ENCODE measurements around the gene OVCA2. TPM values are rescaled to one million over a fixed set of nuclear protein-coding genes. Genes with fewer than 3 reads are reported as not detected.

Gene OVCA2
- total RNA-seq, 1 experiment from 2014 or later, result 27.3 TPM

- Histone ChIP-seq H3K9me2 (ENCODE audit: insufficient read depth) (no peaks in the 10 kb centered on the region), H2AFZ (ENCODE audit: low read depth, low read length, poor library complexity, severe bottlenecking) (no peak overlapping the region), H3K4me3 (replicated peaks in 1 of 2; ENCODE audit: low read depth in 1 of 2, low read length in 2 of 2) (no peak overlapping the region), H3K79me2 (ENCODE audit: insufficient read depth, low read length) (no peaks in the 10 kb centered on the region), H3K4me2 (ENCODE audit: low read length) (no peak overlapping the region), H4K20me1 (ENCODE audit: insufficient read depth) (no peaks in the 10 kb centered on the region), H3K4me1 (ENCODE audit: control insufficient read depth in 1 of 2, insufficient read depth in 2 of 2, low read length in 2 of 2) (peaks cover 8 to 11% of the 10 kb centered on the region in 2 experiments; a peak in 3 of 4 replicates), H3K9me3 (ENCODE audit: control insufficient read depth in 1 of 2, insufficient read depth in 1 of 2, low read depth in 1 of 2, low read length in 2 of 2) (no peaks in the 10 kb centered on the region; a peak in 1 of 4 replicates), H3K9ac (ENCODE audit: low read length) (no peak overlapping the region), H3K27ac (ENCODE audit: low read depth, low read length) (no peak overlapping the region), H3K27me3 (ENCODE audit: insufficient read depth, low read length) (no peaks in the 10 kb centered on the region), H3K36me3 (ENCODE audit: control insufficient read depth in 1 of 2, insufficient read depth in 2 of 2, low read length in 2 of 2) (no peaks in the 10 kb centered on the region)
- DNase-seq (ENCODE audit: low read depth, low spot score), result no peak
- no peak for TF ChIP-seq SRF (IDR thresholded peaks at IDR 0.05; ENCODE audit: low read depth)
- no peak for TF ChIP-seq TCF7L2 (IDR thresholded peaks at IDR 0.05; ENCODE audit: borderline replicate concordance, extremely low read depth, insufficient read depth, insufficient read length)
- TF ChIP-seq CBX3 (IDR thresholded peaks at IDR 0.05; ENCODE audit: low read depth), result no peak
- no peak for TF ChIP-seq EZH2 (IDR thresholded peaks at IDR 0.05)
- no peak for TF ChIP-seq SIN3A (IDR thresholded peaks at IDR 0.05; ENCODE audit: low read depth)
- TF ChIP-seq SP1 (IDR thresholded peaks at IDR 0.05; ENCODE audit: low read depth), result no peak
- TF ChIP-seq EZH2phosphoT487 (IDR thresholded peaks at IDR 0.05; ENCODE audit: borderline replicate concordance), result no peak
- TF ChIP-seq REST (IDR thresholded peaks at IDR 0.05; ENCODE audit: low read depth), result no peak
- TF ChIP-seq POLR2AphosphoS5 (IDR thresholded peaks at IDR 0.05; ENCODE audit: low read depth, low read length), result no peak
- no peak for TF ChIP-seq CTCF (IDR thresholded peaks at IDR 0.05 in 2 of 3, conservative IDR thresholded peaks at IDR 0.05 in 1 of 3; ENCODE audit: borderline replicate concordance in 1 of 3, insufficient read depth in 1 of 3, low read depth in 2 of 3, low read length in 2 of 3)
- TF ChIP-seq ELF1 (IDR thresholded peaks at IDR 0.05; ENCODE audit: borderline replicate concordance, low read depth), result no peak
- no peak for TF ChIP-seq JUND (IDR thresholded peaks at IDR 0.05)
- no peak for TF ChIP-seq EGR1 (IDR thresholded peaks at IDR 0.05; ENCODE audit: low read depth)
- no peak for TF ChIP-seq FOSL1 (IDR thresholded peaks at IDR 0.05; ENCODE audit: low read depth)
- no peak for TF ChIP-seq ZBTB33 (IDR thresholded peaks at IDR 0.05; ENCODE audit: extremely low read depth, insufficient replicate concordance, low read length)
- no peak for TF ChIP-seq ATF3 (IDR thresholded peaks at IDR 0.05)
- TF ChIP-seq RAD21 (IDR thresholded peaks at IDR 0.05; ENCODE audit: low read depth), result no peak
- TF ChIP-seq MAX (IDR thresholded peaks at IDR 0.05), result no peak
- TF ChIP-seq ZFX (IDR thresholded peaks at IDR 0.05), result no peak
- no peak for TF ChIP-seq ZNF274 (IDR thresholded peaks at IDR 0.05; ENCODE audit: low read depth, low read length)
- POLR2A ChIA-PET, result no interaction called here
- RAD21 ChIA-PET (ENCODE audit: low non-redundant PET in 1 of 2, low total read pairs in 2 of 2, uncharacterized antibody in 2 of 2, unreplicated experiment in 2 of 2), result no interaction called here
- no TSS peak for BruUV-seq (replicated peaks)
- ATAC-seq, result no peak
- intact Hi-C loops (cut with micrococcal nuclease), result no loop called here
- CTCF ChIA-PET, result no interaction called here
These were observed 27.9 kb upstream of the OVCA2 start for GRCh38 chr17:2013994-2014317.

Data from HCT116 (cell line).